ENCODE data around the gene STXBP6.

Gene STXBP6

GRCh38 chr14:25052385-25052784 is 2.4 kb upstream of the STXBP6 start:
- DNase-seq (ENCODE audit: low read depth), result no peak

- peak; percentile 37 for DNase-seq (ENCODE audit: low read depth)
These were observed 563 bp upstream of the STXBP6 start for GRCh38 chr14:25050269-25051150.

- no peak for DNase-seq (ENCODE audit: low read depth)
These were observed 817 bp downstream of the STXBP6 start for GRCh38 chr14:25049093-25049567.

- DNase-seq (ENCODE audit: low read depth), result no peak
These were observed 1.6 kb downstream of the STXBP6 start for GRCh38 chr14:25048170-25049016.

GRCh38 chr14:25046301-25046943 is 3.5 kb downstream of the STXBP6 start:
- DNase-seq (ENCODE audit: low read depth), result no peak

- no peak for DNase-seq (ENCODE audit: low read depth)
These were observed 5.7 kb downstream of the STXBP6 start for GRCh38 chr14:25044106-25044698.

- DNase-seq (ENCODE audit: low read depth), result no peak
These were observed 7.3 kb downstream of the STXBP6 start for GRCh38 chr14:25042362-25043299.

GRCh38 chr14:25041898-25042297 is 8.0 kb downstream of the STXBP6 start:
- no peak for DNase-seq (ENCODE audit: low read depth)

GRCh38 chr14:25041484-25041883 is 8.5 kb downstream of the STXBP6 start:
- no peak for DNase-seq (ENCODE audit: low read depth)

GRCh38 chr14:25039933-25040332 is 10.0 kb downstream of the STXBP6 start:
- DNase-seq (ENCODE audit: low read depth), result no peak

GRCh38 chr14:25038044-25038668 is 11.8 kb downstream of the STXBP6 start:
- no peak for DNase-seq (ENCODE audit: low read depth)

- DNase-seq (ENCODE audit: low read depth), result no peak
These were observed 12.9 kb downstream of the STXBP6 start for GRCh38 chr14:25037032-25037431.

- DNase-seq (ENCODE audit: low read depth), result no peak
These were observed 14.9 kb downstream of the STXBP6 start for GRCh38 chr14:25034803-25035681.

- no peak for DNase-seq (ENCODE audit: low read depth)
These were observed 16.6 kb downstream of the STXBP6 start for GRCh38 chr14:25033358-25033757.

- no peak for DNase-seq (ENCODE audit: low read depth)
These were observed 17.7 kb downstream of the STXBP6 start for GRCh38 chr14:25032092-25032784.

- no peak for DNase-seq (ENCODE audit: low read depth)
These were observed 23.3 kb downstream of the STXBP6 start for GRCh38 chr14:25026476-25027137.

- DNase-seq (ENCODE audit: low read depth), result no peak
These were observed 30.1 kb downstream of the STXBP6 start for GRCh38 chr14:25019892-25020291.

- DNase-seq (ENCODE audit: low read depth), result no peak
These were observed 32.4 kb downstream of the STXBP6 start for GRCh38 chr14:25017562-25017961.

Measured in non-pigmented ciliary epithelial cell (primary cell).